ENCODE results near the gene ACTL10. TPM values are rescaled to one million over a fixed set of nuclear protein-coding genes. Genes with fewer than 3 reads are reported as not detected.

The ACTL10 gene
- total RNA-seq, 1 experiment from 2014 or later: 0.46 TPM

DNA sequence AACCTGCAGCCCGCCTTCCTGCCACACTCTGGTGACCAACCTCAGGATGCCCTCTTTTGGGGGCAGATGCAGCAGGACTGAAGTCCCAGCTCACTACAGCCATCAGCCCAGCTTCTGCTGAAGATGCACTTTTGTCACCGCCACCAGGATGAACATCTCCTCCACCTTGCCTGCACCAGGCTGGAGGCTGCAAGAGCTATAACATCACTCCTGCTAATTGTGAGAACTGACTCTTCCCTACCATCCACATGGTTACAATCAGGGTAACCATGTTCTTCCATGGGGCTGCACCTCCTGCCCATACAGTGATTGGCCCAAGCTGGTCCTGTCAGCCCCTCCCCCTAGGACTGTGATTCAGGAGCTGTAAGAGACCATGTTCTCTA, 2.0 kb upstream of the ACTL10 start:
- H3K4me1 ChIP-seq (ENCODE audit: insufficient read depth, low read length): no peaks in the 10 kb centered on the region; the same call in 1 of the 2 replicates
- H2BK20ac ChIP-seq (ENCODE audit: low read depth, low read length, poor library complexity, severe bottlenecking): no peak overlapping the region
- no peaks in the 10 kb centered on the region for H3K79me1 ChIP-seq (ENCODE audit: insufficient read depth, low read depth, low read length, poor library complexity, severe bottlenecking)
- no peak overlapping the region for H3T11ph ChIP-seq (ENCODE audit: low read length)
- no peak overlapping the region for H2BK120ac ChIP-seq (ENCODE audit: low read depth, low read length, poor library complexity, severe bottlenecking)
- H3K4me2 ChIP-seq (ENCODE audit: insufficient read depth, insufficient read length, low read length): no peak overlapping the region
- H3K27me3 ChIP-seq (ENCODE audit: insufficient read depth, low read length): no peaks in the 10 kb centered on the region
- no peak overlapping the region for H2BK15ac ChIP-seq (ENCODE audit: low read depth, low read length)
- no peak overlapping the region for H3K23ac ChIP-seq (ENCODE audit: insufficient read length, low read depth, low read length)
- no peak overlapping the region for H3K14ac ChIP-seq (ENCODE audit: insufficient read depth, low read length)
- Mint-ChIP-seq H3K4me1 (peaks cover 29 to 32% of the 10 kb centered on the region in 2 experiments), H3K36me3 (ENCODE audit: insufficient read depth in 1 of 3, low read depth in 3 of 3) (peaks cover 13 to 39% (median 15%) of the 10 kb centered on the region in 3 experiments), H3K9me3 (no peaks in the 10 kb centered on the region), H3K27me3 (ENCODE audit: low read depth) (peaks cover 4% of the 10 kb centered on the region), H3K27ac (peak overlapping the region in 1 of 3 experiments; percentile 86; a peak in 3 of 7 replicates), H3K4me3 (peak overlapping the region; percentile 81)
- no peak overlapping the region for H3K9ac ChIP-seq (ENCODE audit: extremely low read depth, insufficient read length, low read length)
- no peak for DNase-seq
- no peak overlapping the region for H3K18ac ChIP-seq (ENCODE audit: insufficient read length, low read depth, low read length)
- H4K8ac ChIP-seq (replicated peaks; ENCODE audit: insufficient read length, low read depth, low read length): no peak overlapping the region
- H3K56ac ChIP-seq (ENCODE audit: insufficient read length, low read depth, low read length): no peak overlapping the region
- H3K9me3 ChIP-seq (ENCODE audit: control insufficient read depth, low read depth, low read length): no peaks in the 10 kb centered on the region
- no peak overlapping the region for H4K91ac ChIP-seq (ENCODE audit: insufficient read length, low read depth, low read length)
- H2BK12ac ChIP-seq (ENCODE audit: insufficient read length, low read depth, low read length): no peak overlapping the region
- no peak for TF ChIP-seq CTCF (conservative IDR thresholded peaks at IDR 0.05)
- H2BK5ac ChIP-seq (ENCODE audit: insufficient read length, low read length): no peak overlapping the region
- no peaks in the 10 kb centered on the region for H3K79me2 ChIP-seq (ENCODE audit: insufficient read depth, low read length)
- H3K4ac ChIP-seq (ENCODE audit: low read depth, low read length): no peak overlapping the region
- H3K23me2 ChIP-seq (ENCODE audit: insufficient read length, low read depth, low read length, poor library complexity, severe bottlenecking): peaks cover 18% of the 10 kb centered on the region
- H4K20me1 ChIP-seq (ENCODE audit: control insufficient read depth, insufficient read depth, insufficient read length): no peaks in the 10 kb centered on the region
- H2AK5ac ChIP-seq (ENCODE audit: insufficient read length, low read length): no peak overlapping the region
- H2AFZ ChIP-seq (ENCODE audit: low read length): no peak overlapping the region
- no peak overlapping the region for H3K27ac ChIP-seq (ENCODE audit: insufficient read length, low read depth, low read length)
- no CpG with 5 or more reads among the region's 2 CpGs for WGBS (ENCODE audit: extremely low coverage, insufficient read length, low lambda C conversion rate)
- no peak overlapping the region for H4K5ac ChIP-seq (ENCODE audit: insufficient read length, low read depth, low read length)

All from H9 (cell line).